A673 (cell line): ENCODE measurements around the gene NTRK3. TPM values are rescaled to one million over a fixed set of nuclear protein-coding genes. Genes with fewer than 3 reads are reported as not detected.

Experiments used
- BruUV-seq: library from RNA; stranded (reverse); fragments of 400-500 nt; replicated peaks from 2 replicates; lab custom pipeline; 2021; lab: Mats Ljungman, UMichigan
- CTCF ChIA-PET: fragments of 300-600 bp; sonication (Branson Sonifier 250); formaldehyde crosslinking; loops from one replicate; lab custom pipeline; 2022; ENCODE audit warnings: antibody characterized with exemption; lab: Charles Lee
- POLR2A ChIA-PET: fragments of 300-600 bp; sonication (Branson Sonifier 250); formaldehyde crosslinking; loops from one replicate; lab custom pipeline; 2022; ENCODE audit warnings: antibody characterized with exemption; ENCODE audit not compliant: low non-redundant PET; lab: Charles Lee
- DNase-seq: peaks from one replicate; pipeline ENCODE4 v3.0.0-alpha.2; 2015; ENCODE audit warnings: low spot score
- H3K27ac ChIP-seq: fragments of 200-600 bp; sonication (generic); 2 replicates; pipeline ENCODE4 v1.5.1; 2016; ENCODE audit warnings: mixed run types, low read depth, mild to moderate bottlenecking, mixed read lengths, antibody characterized with exemption, low read length; ENCODE audit not compliant: poor library complexity, severe bottlenecking
- H3K27me3 ChIP-seq: fragments of 200-600 bp; sonication (generic); replicated peaks from 2 replicates; pipeline ENCODE4 v1.6.1; 2017; ENCODE audit warnings: mixed run types, low read depth, mild to moderate bottlenecking, mixed read lengths, antibody characterized with exemption, low read length; ENCODE audit not compliant: insufficient read depth, poor library complexity
- H3K36me3 ChIP-seq: fragments of 200-600 bp; sonication (generic); 2 replicates; pipeline ENCODE4 v1.6.1; 2016; ENCODE audit warnings: mixed run types, mild to moderate bottlenecking, mixed read lengths, antibody characterized with exemption, low read length; ENCODE audit not compliant: insufficient read depth, poor library complexity, severe bottlenecking
- H3K4me1 ChIP-seq: fragments of 200-600 bp; sonication (generic); 2 replicates; pipeline ENCODE4 v1.6.1; 2017; ENCODE audit warnings: mixed run types, mild to moderate bottlenecking, mixed read lengths, antibody characterized with exemption, low read length; ENCODE audit not compliant: insufficient read depth, poor library complexity, severe bottlenecking
- H3K4me3 ChIP-seq: fragments of 200-600 bp; sonication (generic); 2 replicates; pipeline ENCODE4 v1.5.1; 2016; ENCODE audit warnings: low read depth, mixed run types, mild to moderate bottlenecking, mixed read lengths, low read length; ENCODE audit not compliant: poor library complexity, severe bottlenecking
- H3K9me3 ChIP-seq: fragments of 200-600 bp; sonication (generic); 2 replicates; pipeline ENCODE4 v1.6.1; 2016; ENCODE audit warnings: mixed run types, low read depth, mild to moderate bottlenecking, mixed read lengths, antibody characterized with exemption, low read length; ENCODE audit not compliant: poor library complexity, severe bottlenecking
- CTCF ChIP-seq: fragments of 300-800, 200-600 bp; sonication (generic); conservative IDR thresholded peaks from 2 replicates; pipeline ENCODE4 v1.5.1; 2017; ENCODE audit warnings: low read depth, mild to moderate bottlenecking, antibody characterized with exemption, low read length, moderate library complexity, mixed read lengths
- EZH2 ChIP-seq: fragments of 200-600 bp; sonication (generic); IDR thresholded peaks from 2 replicates; pipeline ENCODE4 v1.6.1; 2017; ENCODE audit warnings: borderline replicate concordance, low read depth, mild to moderate bottlenecking, mixed read lengths, antibody characterized with exemption, low read length; ENCODE audit not compliant: poor library complexity, severe bottlenecking
- intact Hi-C: fragments of 100-400 bp; cut with micrococcal nuclease; formaldehyde crosslinking; loops from one replicate; pipeline ENCODE4 v1.10.0; 2022; ENCODE audit not compliant: unreplicated experiment
- total RNA-seq: library from RNA; stranded (reverse); gene quantifications from 2 replicates; pipeline ENCODE4 v1.2.3, GENCODE V29; 2021

NTRK3 gene
- total RNA-seq, 1 experiment from 2014 or later = not detected

GRCh38 chr15:87863152-87863551 lies 393.4 kb downstream of the NTRK3 start:
- POLR2A ChIA-PET = no interaction called here
- Histone ChIP-seq H3K9me3 (no peaks in the 10 kb centered on the region), H3K4me1 (no peaks in the 10 kb centered on the region), H3K36me3 (no peaks in the 10 kb centered on the region), H3K27me3 (no peaks in the 10 kb centered on the region), H3K4me3 (no peak overlapping the region), H3K27ac (no peak overlapping the region)
- BruUV-seq = no TSS peak
- no peak for DNase-seq
- CTCF ChIA-PET = no interaction called here
- intact Hi-C loops = no loop called here
- TF ChIP-seq CTCF (no peak), EZH2 (no peak)

DNA sequence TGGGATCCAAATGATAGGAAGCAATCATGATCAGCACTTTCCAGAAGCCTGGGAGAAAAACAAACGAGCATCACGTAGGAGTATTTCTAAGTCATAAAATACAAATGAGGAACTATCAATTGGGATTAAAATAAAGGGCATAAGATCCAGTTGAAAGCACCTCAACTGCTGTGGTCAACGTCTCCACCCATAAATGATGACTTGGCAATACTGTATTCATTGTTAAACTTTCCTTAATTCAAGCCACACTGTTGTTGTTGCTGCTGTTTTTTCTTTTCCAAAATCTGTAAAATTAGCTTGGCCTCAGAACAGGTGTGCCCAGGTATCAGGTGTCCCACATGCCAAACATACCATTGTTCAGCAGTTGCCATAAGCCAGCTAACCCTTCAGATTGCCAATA lies 395.8 kb downstream of the NTRK3 start:
- H3K27me3 ChIP-seq = no peaks in the 10 kb centered on the region
- CTCF ChIA-PET = no interaction called here
- intact Hi-C loops = no loop called here

GRCh38 chr15:87858651-87859050 lies 397.9 kb downstream of the NTRK3 start:
- intact Hi-C loops = no loop called here
- H3K4me3 ChIP-seq = no peak overlapping the region
- no peaks in the 10 kb centered on the region for H3K36me3 ChIP-seq
- no peak for DNase-seq
- no peak overlapping the region for H3K27ac ChIP-seq
- TF ChIP-seq EZH2 = no peak
- ChIA-PET CTCF (no interaction called here), POLR2A (no interaction called here)
- no peaks in the 10 kb centered on the region for H3K9me3 ChIP-seq
- BruUV-seq = no TSS peak
- no peaks in the 10 kb centered on the region for H3K4me1 ChIP-seq
- no peaks in the 10 kb centered on the region for H3K27me3 ChIP-seq

More for the DNA sequence above, 395.8 kb downstream of the NTRK3 start:
- BruUV-seq = no TSS peak
- H3K36me3 ChIP-seq = no peaks in the 10 kb centered on the region
- H3K9me3 ChIP-seq = no peaks in the 10 kb centered on the region
- no peak overlapping the region for H3K27ac ChIP-seq
- DNase-seq = no peak
- POLR2A ChIA-PET = no interaction called here
- no peaks in the 10 kb centered on the region for H3K4me1 ChIP-seq
- TF ChIP-seq EZH2 (no peak), CTCF (no peak)
- no peak overlapping the region for H3K4me3 ChIP-seq

DNA sequence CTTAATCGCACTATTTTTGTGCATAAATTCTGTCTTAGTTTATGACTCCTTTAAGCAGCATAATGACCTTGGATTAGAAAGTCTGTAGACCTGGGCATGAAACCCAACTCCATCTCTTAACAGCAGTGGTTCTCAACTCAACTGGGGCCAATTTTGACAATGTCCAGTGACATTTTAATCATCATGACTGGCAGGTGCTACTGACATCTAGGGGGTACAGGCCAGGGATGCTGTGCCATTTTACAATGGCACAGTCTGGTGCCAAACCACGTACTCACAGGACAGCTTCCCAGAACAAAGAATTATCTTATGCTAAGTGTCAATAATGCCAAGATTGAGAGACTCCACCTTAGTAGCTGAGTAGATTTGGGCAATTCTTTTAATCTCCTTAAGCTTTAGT lies 405.0 kb downstream of the NTRK3 start:
- H3K4me3 ChIP-seq = no peak overlapping the region
- H3K27ac ChIP-seq = no peak overlapping the region
- peaks cover 10% of the 10 kb centered on the region for H3K9me3 ChIP-seq
- no peak for TF ChIP-seq EZH2
- TF ChIP-seq CTCF = no peak
- ChIA-PET POLR2A (no interaction called here), CTCF (no interaction called here)
- DNase-seq = no peak
- H3K4me1 ChIP-seq = no peaks in the 10 kb centered on the region
- BruUV-seq = no TSS peak
- no peaks in the 10 kb centered on the region for H3K36me3 ChIP-seq
- H3K27me3 ChIP-seq = no peaks in the 10 kb centered on the region
- intact Hi-C loops = no loop called here
